Ishikawa (cell line): ENCODE data around the gene TRIP6.

Experiments used
- CEBPB ChIP-seq: IDR thresholded peaks from 2 replicates; pipeline ENCODE4 v1.6.1; 2012
- EP300 ChIP-seq: IDR thresholded peaks from 2 replicates; pipeline ENCODE4 v1.6.1; 2012; ENCODE audit warnings: borderline replicate concordance
- FOXM1 ChIP-seq: IDR thresholded peaks from 2 replicates; pipeline ENCODE4 v1.6.1; 2012; ENCODE audit warnings: low read depth, borderline replicate concordance
- TCF12 ChIP-seq: IDR thresholded peaks from 2 replicates; pipeline ENCODE4 v1.6.1; 2012; ENCODE audit warnings: low read depth
- YY1 ChIP-seq: IDR thresholded peaks from 2 replicates; pipeline ENCODE4 v1.6.1; 2012; ENCODE audit warnings: low read depth
- ZBTB7A ChIP-seq: IDR thresholded peaks from 2 replicates; pipeline ENCODE4 v1.6.1; 2012; ENCODE audit warnings: low read depth
- TF ChIP-seq, protein P1 (sequence below): IDR thresholded peaks from 2 replicates; pipeline ENCODE4 v1.6.1; 2012; ENCODE audit warnings: low read depth, mild to moderate bottlenecking

DNA sequence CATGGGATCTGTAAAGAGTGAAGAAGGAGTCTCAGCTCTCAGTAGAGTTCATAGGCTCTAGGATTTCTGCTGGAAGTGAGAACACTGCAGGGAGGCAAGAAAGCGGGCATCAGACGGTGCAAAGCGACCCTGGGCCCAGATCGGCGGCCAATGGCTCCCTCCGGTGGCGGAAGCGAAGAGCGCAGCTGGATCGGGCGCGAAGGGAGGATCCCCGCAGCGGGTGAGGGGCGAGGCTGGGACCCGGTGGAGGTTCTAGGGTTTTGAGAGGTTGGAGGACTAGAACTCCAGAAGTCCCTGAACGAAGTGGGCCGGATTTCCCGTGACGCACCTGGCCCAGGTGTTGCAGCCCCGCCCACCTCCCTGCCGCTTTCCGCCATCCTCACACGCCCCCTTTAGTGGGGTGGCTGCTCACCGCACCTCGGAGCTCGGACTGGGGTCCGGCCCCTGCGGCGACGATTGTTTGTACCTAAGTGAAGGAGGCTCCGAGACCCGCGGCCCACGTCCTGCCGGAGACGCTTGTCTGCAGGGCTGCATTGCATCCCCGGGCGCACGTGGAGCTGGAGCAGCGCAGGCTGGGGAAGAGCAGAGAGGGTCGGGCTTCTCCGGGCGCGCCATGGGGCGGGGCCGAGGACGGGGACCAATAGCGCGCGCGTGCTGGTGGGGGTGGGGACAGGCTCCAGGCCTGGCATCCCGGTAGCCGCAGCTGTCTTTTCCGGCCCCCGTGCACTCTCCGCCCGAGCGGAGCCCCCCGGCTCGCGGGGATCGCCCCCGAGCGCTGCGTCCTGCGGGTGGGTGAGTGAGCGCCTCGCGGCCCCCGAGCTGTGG is 14.9 kb upstream of the TRIP6 start, which contains the start of gene SLC12A9:
- TF ChIP-seq YY1 (peak; percentile 45; the same call in 1 of the 2 replicates), CEBPB (no peak), TCF12 (peak; percentile 61), FOXM1 (no peak), ZBTB7A (peak; percentile 57), EP300 (no peak)
- TF ChIP-seq, protein P1, sequence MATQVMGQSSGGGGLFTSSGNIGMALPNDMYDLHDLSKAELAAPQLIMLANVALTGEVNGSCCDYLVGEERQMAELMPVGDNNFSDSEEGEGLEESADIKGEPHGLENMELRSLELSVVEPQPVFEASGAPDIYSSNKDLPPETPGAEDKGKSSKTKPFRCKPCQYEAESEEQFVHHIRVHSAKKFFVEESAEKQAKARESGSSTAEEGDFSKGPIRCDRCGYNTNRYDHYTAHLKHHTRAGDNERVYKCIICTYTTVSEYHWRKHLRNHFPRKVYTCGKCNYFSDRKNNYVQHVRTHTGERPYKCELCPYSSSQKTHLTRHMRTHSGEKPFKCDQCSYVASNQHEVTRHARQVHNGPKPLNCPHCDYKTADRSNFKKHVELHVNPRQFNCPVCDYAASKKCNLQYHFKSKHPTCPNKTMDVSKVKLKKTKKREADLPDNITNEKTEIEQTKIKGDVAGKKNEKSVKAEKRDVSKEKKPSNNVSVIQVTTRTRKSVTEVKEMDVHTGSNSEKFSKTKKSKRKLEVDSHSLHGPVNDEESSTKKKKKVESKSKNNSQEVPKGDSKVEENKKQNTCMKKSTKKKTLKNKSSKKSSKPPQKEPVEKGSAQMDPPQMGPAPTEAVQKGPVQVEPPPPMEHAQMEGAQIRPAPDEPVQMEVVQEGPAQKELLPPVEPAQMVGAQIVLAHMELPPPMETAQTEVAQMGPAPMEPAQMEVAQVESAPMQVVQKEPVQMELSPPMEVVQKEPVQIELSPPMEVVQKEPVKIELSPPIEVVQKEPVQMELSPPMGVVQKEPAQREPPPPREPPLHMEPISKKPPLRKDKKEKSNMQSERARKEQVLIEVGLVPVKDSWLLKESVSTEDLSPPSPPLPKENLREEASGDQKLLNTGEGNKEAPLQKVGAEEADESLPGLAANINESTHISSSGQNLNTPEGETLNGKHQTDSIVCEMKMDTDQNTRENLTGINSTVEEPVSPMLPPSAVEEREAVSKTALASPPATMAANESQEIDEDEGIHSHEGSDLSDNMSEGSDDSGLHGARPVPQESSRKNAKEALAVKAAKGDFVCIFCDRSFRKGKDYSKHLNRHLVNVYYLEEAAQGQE = no peak
